Measurements from ENCODE around the gene MSN.
"Not testable (repeated sequence)": the region's sequence is repeated elsewhere in the genome, so short reads cannot be mapped to it uniquely, and the experiment has no call there.

MSN gene
- 462 to 914 (median 853) reads per million in 3 experiments for total RNA-seq

DNA sequence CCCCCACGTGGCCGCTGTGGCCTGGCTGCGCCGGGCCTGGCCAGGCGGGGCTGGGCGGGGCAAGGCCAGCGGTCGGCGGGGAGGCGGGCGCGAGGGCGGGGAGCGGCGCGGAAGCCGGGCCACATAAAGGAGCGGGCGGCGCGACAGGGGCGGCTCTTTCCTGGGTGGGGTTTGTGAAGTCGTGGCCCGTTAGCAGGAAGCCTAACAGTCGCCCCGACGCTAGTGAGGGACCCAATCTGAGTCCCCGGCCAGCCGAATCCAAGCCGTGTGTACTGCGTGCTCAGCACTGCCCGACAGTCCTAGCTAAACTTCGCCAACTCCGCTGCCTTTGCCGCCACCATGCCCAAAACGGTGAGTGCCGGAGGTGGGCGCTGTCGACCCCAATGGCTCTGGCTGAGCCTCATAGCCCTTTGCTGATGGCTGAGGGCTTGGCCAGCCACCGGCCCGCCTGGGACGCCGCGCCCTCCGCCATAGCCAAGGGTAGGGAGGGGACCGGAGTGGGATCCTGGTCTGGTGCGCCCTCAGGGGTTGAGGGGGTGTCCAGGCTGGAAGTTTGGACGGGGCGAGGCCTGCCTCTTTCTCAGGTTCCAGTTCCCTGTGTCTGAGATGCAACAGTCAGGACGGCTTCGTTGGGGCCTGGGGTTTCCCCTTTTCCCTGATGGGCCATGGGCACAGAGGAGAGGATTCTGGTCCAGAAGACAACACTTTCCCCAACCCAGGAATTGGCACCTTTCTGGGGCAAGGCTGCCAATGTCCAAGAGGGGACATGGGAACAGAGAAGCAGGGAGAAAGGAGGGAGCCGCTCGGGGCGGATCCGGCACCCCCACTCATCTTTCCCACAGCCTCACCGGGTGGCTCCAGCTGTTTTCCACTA lies at the start of gene MSN:
Gene MSN (plus strand): TSS at position 152 of the 874 bp plus-strand sequence. CDS start 188 bp downstream, at position 340.
- peak; percentile 72 for DNase-seq

GRCh38 chrX:65620096-65620705 lies 47.3 kb upstream of the MSN start:
- DNase-seq = not testable (repeated sequence)

DNA sequence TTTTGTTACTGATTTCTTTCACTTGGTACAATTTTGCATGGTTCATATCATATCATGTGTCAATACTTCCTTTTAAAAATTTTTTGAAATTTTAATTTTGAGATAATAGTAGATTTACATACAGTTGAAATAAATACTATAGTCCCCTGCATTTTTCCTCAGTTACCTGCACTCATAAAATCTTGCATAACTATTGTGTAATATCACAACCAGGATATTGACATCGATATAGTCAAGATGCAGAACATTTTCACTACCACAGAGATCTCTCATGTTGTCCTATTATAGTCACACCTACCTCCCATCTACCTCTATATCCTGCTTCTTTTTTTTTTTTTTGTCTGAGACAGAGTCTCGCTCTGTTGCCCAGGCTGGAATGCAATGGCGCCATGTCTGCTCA lies 36.7 kb upstream of the MSN start:
- DNase-seq = no peak

DNA sequence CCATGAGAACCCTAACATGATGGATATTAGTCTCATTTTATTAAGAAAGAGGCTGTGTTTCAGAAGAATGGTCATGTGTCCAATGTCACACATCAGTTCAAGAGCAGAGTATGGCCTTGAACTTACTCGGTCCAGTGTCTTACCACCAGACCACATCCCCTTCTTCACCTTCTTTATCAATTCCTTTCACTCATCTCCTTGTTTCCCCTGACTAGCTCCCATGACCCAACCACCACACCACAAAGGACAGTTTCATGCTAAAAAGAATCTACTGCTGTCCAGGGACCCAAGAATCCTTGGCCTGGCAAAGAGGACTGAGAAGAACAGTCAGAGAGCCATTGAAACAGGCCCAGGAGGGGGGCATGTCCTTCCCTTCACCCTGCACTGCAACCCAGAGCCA lies 33.6 kb upstream of the MSN start:
- DNase-seq = no peak

DNA sequence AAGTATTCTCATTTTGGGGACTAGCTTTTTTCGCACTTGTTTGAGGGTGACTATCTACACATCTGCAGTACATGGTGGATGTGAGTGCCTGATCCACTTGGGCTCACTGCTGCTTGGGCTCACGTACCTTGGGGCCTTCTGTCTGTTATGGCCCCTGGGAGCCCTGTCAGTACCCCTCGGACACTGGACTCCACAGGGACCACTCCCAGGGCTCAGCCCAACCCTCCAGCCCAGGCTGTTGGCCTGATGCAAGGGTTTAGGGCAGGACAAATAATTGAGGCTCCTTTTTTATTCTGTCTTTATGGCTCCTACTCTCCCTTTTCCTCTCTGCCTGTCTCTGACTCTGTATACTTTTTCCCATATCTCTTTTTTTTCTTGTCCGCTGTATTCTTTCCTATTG lies 32.7 kb upstream of the MSN start:
- no peak for DNase-seq

- no peak for DNase-seq
Observed at GRCh38 chrX:65635378-65635777, 32.1 kb upstream of the MSN start.

DNA sequence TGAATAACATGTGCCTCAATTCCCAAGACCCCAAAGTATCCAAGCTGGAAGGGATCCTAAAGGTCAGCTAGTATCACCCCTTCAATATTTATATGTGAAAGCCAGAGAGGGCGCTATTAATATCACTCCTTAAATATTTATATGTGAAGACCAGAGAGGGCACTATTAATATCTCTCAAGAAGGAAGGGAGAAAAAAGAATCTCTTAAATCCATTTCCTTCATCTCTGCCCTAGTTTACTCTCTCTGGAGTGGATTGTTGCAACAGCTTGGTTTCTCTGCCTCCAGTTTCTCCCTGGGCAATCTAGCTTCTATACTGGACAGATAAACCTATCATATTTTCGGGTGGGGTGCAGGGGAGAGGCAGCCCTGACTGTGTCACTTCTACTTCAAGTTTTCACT lies 31.6 kb upstream of the MSN start:
- DNase-seq = no peak

DNA sequence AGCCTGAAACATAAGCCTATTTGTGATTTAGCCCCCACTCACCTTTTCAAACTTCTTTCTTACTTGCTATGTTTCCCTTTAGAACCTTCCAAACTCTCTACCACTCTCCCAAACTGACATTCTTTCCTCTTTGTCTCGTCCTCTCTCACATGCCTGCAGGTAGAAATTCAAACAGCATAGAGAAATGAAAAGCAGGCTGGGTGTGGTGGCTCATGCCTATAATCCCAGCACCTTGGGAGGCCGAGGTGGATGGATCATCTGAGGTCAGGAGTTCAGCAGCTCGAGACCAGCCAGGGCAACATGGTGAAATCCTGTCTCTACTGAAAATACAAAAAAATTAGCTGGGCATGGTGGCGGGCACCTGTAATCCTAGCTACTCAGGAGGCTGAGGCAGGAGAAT lies 31.2 kb upstream of the MSN start:
- not testable (repeated sequence) for DNase-seq

- DNase-seq = no peak
Observed at GRCh38 chrX:65637335-65637734, 30.1 kb upstream of the MSN start.

DNA sequence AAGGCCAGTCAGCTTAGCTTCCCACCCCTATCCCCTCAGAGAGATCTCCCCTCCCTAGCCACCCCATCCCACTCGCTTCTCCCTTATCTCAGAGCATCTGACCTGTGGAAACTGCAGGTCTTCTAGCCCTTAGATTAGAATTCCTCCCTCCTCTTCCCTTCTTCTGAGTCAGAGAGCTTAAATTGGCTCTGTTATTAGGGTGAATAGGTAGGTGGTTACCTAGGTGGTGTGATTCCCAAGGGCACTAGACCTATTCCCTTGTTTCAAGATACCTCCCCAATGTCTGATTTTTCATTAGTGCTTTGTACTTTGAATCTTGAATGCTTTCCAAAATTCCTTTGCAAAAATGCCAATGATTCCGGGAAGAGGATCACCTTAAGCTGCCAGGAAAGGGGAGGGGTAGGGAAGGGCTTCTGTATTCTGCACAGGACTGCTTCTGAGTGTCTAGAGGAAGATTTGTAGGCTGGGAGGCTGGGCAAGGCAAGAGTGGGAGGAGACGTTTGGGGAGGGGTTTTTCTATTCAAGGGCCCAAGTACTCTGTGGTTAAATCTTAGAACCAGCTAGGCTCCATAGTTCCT lies 24.5 kb upstream of the MSN start:
- DNase-seq = no peak

- no peak for DNase-seq
Observed at GRCh38 chrX:65643531-65644052, 23.9 kb upstream of the MSN start.

DNA sequence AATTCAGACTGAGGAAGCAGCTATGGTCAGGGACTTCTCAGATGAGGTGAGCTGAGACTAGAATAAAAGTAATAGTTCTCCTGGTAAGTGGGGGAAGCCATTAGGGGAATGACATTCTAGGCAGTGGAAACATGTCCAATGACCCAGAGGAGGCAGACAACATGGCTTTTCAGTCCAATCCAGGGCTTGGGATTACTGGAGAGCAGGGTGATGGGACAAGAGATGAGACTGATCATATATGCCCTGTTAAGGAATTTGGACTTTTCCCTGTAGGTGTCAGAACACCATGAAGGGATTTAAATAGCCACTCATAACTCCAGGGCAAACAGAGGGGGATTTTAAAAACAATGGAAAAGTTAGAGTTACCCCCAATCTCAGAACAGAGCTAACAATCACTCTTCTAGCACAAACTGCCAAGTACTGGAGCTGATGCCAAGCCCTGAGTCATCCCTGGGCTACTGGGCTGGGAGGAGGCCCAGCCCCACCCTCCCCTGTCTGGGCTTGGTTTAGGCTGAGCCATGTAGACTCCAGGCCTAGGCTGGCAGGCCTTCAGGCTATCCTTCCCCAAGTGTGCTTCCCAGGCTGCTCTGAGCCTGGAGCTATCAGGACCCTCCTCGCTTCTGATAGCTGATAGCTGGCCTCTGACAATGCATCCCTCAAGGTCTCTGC lies 22.7 kb upstream of the MSN start:
- DNase-seq = no peak

DNA sequence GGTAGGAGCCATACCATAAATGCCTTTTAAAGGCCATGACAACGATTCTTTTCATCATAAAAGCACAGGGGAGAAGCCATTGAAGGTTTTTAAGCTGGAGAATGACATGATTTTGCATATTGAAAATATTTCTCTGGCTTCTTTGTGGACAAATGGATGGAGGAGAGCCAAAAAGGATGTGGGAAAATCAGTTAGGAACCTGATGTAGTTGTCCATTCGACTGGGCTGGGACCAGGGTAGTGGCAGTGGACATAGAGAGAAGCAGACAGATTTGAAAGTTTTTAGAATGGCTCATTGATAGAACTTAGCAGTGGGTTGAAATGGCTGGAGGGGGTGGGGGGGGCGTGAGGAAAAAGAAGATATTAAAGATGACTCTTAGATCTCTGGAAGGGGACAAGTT lies 19.7 kb upstream of the MSN start:
- no peak for DNase-seq

GRCh38 chrX:65652098-65652497 lies 15.4 kb upstream of the MSN start:
- DNase-seq = no peak

DNA sequence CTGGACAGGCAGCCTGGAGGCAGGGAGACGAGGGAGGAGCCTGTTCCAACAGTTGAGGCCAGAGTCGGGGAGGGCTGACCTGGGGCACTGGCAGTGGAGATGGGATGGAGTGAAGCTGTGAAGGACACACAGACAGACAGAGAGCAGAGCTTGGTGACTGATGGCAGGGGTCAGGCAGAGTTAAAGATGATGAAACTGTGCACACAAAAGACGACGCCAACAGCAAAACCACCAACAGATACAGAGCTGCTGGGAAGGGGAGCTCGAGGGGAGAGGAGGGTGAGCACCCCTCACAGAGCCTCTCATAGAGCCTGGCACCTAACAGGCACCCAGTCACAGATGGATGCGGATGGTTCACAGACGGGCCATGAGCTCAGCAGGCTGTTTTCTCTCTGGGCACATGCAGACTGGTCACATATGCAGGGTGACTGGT lies 10.4 kb upstream of the MSN start:
- not testable (repeated sequence) for DNase-seq

DNA sequence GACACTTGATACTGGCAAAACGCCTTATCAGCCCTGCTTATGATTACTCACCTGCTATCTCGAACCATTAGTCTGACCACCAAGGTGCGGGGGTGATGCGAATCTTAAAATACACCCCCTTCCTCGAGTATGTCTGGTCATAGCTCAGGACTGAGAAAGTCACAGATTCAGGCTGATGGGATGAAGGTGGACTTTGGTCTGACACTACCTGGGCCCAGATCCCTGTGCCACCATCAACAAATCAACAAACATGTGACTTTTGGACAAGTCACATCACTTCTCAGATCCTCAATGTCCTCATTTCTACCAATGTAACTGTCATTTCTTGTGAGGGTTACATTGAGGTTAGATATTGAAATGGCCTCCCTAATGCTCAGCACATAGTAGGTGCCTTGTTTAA lies 9.8 kb upstream of the MSN start:
- DNase-seq = no peak

- no peak for DNase-seq
Observed at GRCh38 chrX:65658229-65658628, 9.2 kb upstream of the MSN start.

- no peak for DNase-seq
Observed at GRCh38 chrX:65667157-65667502, 324 bp upstream of the MSN start.

- DNase-seq = peak; percentile 63
Observed at GRCh38 chrX:65668377-65669310, 1.2 kb downstream of the MSN start.

DNA sequence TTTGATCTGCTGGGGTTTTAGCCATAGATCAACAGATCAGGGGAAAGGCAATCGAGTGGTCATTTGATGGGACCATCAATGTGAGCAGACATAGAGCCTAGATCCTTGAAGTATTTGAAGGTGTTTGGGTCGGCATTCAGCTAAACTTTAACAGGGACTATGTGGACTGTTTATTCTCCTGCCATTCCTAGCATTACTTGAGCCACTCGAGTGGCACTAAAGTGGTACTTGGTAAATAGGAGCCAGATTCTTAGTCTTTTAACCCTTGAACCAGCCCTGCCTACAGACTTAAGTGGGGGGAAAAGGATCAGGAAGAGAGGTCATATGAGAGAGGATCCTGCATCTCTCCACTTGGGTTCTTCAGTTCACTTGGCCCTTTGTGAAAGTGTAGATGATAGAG lies 3.8 kb downstream of the MSN start:
- no peak for DNase-seq

GRCh38 chrX:65671966-65672365 lies 4.5 kb downstream of the MSN start:
- no peak for DNase-seq

DNA sequence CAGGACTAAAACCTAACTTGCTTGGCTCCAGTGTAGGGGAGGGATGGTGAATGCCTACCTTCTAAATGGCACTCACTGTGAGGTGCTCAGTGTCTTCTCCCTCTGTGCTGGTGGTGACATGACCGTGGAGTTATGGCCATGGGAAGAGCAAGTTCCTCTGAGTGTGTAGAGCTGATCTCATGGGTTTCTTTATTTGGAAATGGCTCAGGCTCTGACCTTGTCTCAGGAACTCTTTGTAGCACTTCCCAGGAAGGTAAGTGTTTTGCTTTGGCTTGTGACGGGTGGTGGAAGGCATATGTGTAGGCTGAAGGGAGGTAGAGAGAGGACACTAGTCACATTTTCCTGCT lies 6.4 kb downstream of the MSN start:
- no peak for DNase-seq

All from central memory CD4-positive, alpha-beta T cell (primary cell).